HuH-7.5 (cell line): ENCODE measurements around the gene TGFB2.

Experiments
- DNase-seq: peaks from one replicate; pipeline ENCODE4 v3.0.0; 2011; ENCODE audit warnings: low spot score

The TGFB2 gene

DNA sequence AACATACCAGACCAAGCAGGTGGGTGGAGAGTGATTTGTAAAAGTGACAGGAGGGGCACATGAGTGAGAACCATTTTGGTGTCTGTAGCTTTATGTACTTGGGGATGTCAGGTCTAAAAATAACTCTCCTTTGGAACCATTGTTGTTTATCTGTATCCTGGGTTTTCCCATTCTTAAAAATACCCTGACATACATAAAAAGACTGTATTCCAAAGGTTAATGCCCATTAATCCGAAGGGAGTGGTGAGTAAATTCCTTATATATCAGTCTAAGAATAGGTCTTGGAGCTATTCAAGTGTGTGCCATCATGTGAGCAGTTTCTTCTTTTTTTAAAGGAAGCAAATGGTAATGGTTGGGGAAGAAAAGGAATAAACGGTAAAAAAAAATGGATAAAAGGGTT lies 117.5 kb downstream of the TGFB2 start:
- DNase-seq, result no peak

DNA sequence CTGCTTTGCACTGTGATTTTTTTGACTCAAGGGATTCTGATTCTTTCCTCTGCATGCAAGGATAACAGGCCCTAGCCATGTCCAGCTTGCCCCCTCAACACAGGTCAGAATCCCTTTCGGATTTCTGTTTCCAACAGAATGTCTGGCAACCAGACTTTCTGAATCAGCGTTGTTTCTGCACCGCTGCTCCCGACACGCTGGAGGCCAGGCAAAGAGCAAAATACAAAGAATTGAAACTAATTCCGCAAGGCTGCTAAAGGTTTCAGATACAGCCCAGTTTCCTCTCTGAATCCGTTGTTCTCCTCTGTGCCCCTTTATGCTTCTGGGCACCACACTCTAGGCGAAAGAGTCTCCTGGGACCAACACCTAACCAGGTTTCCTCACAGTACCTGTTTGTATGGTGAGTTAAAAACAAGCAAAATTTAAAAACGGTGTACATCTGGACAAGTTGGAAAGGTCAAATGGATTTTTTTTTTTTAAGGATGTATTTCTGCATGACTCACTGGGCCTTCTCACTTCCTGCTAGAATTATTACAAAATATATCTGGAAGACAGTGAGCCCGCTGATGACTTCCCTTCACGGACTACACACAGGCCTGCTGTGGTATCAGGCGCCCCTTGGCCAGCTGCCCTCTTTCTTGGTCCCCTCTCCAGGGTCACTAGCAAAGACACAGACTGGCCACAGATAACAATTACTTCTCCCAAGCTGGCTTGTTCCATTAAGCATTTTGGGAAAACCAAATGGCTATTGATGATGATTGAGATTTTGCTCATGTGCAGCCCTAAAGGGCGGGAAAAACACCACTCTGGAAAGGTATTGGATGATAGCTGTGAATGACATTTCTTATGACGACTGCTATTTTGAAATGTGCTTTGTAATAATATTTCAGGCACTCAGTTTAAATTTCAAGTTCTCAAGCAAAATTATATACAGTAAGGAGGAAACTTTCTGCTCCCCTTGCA lies 118.3 kb downstream of the TGFB2 start:
- DNase-seq, result no peak

DNA sequence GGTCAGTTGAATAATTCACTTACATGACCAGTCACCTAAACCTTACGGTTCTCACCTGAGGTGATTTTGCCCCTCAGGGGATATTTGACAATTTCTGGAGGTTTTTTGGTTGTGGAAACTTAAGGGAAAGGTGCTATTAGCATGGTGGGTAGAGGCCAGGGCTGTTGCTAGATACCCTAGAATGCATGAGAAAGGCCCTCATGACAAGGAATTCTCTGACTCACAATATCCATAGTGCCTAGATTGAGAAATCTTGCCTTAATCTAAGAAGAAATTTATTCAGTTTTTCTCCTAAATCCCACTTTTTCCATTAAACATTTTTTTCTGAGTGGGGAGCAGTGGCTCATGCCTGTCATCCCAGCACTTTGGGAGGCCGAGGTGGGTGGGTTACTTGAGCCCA lies 119.7 kb downstream of the TGFB2 start:
- DNase-seq, result no peak

DNA sequence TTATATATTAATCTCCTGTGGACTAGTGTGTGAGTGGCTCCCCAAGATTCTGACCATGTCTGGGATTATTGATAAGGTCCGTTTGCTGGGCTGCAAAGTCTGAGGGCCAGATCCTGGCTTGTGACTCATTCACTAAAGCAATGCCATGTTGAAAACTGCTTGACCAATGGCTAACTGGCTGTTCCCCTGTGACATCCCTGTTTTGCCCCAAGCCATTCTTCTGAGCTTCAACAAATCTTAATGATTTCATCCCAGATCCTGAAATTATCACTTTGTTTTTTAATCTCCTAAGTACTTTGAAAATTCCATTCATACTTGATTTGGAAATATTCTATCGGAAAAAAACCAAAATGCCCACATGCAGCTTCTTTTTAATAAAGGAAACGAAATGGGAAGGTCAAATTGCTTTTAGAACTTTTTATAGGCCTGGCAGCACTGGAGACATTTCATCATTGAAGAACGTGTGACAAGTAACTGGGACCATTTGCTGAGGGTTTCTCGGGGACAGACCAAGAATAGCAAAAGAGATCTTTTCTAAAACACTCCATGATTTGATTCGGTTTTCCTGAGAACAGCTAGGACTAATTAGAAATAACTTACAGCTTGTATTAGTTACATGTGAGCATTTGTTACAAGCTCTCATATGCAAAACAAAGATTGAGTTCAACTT lies 121.3 kb downstream of the TGFB2 start:
- no peak for DNase-seq

DNA sequence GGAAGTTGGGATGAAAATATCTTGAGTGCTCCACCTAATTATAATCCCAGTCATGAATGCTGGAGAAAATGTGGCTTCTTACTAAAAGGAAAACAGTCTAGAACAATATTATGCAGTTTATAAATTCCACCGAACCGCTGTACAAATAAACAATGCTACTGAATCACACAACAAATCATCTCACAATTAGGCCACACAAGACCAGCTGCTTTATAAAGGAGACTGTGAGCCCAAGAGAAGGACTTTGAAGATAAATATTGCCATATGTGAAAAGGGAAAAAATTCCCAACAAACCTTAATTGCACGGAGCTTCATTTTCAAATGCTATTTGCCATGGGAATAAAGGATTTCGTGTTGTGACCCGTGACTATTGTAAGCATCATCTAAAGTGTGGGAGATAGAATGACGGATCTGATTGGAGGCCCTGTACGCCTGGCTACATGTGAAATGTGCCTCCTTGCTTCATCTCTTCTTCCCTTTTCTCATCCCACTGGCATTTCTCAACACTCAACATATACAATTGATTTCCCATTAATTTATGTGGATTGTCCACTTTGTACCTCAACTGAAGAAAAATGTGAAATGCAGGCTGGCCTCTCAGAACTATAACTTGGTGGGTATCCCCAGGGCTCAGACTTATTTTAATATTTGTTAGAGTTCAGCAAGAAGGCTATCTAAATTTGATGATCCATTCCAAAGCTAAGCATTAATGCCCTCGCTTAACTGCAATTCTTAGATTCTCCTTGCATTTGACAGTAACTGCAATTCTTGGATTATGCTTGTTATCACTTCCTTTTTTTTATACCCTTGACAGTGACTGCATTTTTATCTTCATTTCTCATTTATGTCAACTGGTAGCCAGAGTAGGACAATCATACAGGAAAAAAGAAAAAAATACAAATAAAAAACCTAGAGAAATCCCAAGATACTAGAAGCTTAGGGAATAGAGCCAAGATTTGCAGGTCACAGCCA lies 122.3 kb downstream of the TGFB2 start:
- DNase-seq, result no peak

DNA sequence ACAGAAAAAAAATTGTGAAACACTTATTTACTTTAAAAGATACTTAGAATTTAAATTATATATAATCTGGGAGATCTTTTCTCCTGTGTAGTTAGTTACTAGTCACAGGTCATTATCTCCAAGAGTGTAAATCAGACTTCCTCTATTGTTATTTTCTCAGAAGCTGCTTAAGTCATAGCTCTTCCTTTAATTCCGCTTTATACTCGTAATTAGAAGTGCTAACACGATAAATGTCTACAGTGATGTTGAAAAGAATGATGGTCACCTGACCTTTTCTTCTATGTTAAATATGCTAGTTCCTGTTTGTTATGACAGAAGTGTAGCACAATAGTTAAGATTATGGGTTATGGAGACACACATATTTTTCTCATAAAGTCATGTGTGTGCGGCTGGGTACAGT lies 123.6 kb downstream of the TGFB2 start:
- DNase-seq, result no peak

DNA sequence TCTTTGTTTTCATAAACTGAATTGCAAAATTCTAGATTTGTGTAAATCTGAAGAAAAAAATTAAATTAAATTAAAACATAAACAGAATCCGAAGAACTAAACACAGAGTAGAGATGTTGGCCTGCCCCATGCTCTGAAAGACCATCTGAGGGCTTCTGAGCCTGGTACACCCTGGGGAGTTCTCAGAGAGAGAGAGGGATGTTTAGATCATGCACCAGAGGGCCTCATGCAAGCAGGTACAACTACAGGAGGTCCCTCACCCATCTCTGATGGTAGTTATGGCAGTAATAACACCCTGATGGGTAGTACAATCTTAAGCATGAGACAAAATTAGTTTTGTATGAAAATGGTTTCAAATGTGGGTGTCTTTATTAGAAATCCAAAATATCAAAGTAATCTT lies 127.7 kb downstream of the TGFB2 start:
- DNase-seq, result no peak

DNA sequence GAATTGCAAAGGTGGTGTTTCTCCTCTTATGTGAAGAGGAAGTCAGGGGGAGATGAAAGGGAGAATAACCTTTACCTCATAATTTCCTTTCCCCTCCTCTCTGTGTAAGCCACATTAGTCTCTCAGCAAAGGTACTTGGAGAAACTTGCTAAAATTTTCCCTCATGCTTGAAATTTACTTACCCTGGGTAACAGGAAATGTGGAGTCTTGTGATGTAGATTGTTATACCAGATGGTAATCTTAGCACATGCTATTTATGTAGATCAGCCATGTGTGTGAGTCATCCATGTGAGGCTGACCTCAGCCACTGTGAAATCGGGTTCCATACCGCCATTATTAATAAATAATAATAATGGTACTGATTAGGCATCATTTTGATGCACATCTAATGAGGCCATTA lies 128.4 kb downstream of the TGFB2 start:
- no peak for DNase-seq

DNA sequence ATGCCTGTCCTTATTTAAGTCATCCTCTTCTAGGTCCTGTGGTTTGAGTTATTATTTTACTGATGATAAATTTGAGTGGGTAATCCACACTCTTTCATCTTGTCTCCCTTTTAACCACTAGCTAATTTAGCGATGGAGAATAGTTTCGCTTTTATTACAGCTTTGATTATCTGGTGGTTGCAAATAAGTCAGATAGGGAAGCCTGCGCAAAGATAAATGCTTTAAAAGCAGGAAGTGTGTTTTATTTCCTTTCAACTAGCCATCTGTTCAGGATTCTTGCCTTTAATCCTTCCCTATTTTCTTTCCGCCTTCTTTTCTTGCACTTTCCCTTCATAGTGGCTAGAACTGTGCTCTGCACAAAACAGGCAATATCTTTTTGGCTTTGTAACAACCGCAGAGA lies 129.0 kb downstream of the TGFB2 start:
- no peak for DNase-seq

DNA sequence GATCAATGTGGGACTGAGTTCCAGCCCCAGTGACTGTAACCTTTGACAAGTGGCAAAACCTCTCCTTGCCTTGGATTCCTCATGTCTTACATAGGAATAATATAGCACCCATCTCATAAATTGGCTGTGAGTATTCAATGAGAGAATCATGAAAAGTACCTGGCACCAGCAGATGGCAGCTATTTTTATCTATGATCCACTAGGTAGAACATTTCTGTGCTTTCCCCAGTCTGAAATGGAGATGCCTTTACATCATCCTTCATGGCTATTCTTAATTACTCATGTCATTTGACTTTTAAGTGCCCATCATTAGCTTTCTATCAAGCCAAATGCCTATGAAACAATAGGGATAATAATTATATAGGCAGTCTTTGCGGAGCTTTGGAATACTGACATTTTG lies 130.1 kb downstream of the TGFB2 start:
- no peak for DNase-seq

DNA sequence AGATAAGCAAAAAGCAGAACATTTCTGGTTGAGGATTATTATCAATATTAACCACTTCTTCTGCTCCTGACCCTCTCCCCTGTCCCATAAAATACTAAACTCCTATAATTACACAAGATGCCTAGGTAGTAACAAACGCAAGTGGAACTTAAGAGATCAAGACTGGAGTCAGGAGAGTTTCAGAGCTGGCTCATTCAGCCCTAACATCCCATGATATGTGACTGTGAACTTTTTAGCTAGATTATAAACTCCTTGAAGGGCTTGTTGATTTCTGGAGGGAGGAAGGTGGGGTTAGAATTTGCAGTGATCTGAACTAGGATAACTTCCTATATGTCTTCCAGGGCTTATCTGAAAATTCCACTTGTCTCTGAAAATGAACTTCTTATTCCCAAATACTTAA lies 130.6 kb downstream of the TGFB2 start:
- no peak for DNase-seq

DNA sequence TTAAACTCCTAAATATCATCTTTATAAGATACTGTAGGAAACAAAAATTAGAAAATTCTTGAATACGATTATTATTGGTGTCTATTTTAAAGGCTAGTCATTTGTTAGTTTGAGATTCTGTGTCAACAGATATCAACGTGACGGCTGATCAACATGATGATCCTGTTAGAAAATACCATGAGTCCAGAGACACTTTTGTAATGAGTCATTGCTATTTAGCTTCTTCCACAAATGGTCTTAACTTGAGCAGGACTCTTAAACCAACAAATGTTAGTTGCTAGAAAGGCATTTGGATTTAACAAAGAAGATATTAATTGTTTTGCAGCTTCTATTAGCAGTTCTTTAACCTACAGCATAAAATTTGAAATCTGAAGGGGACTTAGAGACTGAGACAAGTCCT lies 131.2 kb downstream of the TGFB2 start:
- no peak for DNase-seq

DNA sequence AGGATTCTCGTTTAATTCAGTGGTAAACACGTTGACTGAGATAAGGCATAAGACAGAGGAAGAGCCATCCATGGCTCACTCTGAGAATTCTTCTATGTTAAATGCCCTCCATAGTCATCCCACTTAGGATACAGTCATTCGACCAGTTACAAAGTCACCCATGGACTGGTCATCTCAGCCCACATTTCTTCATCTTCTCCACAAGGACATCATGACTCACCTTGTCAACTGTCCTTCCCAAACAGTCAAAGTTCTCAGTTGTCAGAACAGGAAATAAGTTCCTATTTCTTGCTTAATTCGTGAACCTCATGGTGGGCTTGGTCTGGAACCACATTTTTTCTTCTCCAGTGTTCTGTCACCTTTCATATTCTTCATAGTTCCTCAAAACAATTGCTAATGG lies 133.2 kb downstream of the TGFB2 start:
- DNase-seq, result no peak

DNA sequence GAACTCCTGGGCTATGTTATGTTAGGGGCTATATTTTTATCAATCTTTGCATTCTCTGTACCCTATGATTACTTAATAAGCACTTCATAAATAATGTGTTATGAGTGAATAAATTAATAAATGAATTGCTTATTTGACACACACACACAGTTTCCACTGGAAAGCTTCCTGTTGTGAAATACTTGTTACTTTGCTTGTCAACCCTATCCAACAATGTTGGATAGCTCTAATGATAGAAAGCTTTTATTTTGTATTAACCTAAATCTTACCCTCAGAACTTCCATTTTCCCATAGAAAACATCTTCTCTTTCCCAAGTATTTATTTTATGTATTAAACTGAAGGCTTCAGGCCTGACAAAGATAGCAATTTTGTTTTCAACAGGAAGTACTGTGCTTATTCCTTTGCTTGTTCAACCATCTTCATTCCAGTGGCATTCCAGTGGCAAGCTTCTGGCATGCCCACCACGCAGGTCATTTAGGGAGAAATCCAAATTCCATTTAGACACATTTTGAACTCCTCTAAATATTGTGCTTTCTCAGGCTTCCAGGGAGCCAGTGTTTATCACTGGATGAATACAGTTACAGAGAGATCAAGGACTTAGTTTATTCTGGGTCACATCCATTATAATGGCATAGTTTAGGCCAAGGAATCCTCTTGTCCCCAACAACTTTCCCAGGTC lies 134.4 kb downstream of the TGFB2 start:
- no peak for DNase-seq

DNA sequence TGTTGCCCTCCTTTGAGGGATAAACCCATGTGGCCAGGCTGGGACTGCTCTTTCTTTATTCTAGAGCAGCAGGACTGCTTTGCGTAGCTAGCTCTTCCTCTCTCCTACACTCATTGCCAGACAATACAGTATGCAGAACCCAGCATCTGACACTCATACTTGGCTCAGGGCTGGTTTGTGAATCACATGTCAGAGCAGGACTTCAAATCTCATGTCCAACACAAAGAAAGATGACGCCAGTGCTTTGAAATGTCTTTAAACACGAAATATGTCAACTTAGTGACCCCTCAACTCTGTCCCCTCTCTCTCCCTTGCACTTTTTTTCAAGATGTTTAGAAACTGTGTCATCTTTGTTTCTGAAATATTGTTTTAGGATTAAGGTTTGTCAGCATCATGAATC lies 135.0 kb downstream of the TGFB2 start:
- no peak for DNase-seq

DNA sequence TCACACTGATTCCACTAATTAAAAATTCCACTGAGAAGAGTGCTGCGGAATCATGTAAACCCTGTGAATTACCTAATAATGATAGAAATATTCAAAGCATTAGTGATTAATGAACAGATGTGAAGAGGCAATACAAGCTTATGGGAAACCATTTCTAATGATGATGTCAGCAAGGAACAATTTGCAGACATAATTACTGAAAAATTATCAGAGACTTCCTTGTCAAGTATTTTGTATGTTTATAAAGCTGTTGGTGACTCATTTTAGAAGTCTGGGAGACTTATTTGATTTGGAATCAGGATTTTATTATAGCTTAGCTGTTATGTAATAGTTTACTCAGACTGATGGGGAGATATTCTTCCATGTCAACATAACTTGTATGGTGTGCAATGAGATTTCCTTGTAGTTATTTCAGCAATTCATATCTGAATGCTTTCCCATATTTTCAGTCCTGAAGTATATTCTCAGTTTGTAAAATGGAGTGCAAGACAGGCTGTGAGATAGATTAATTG lies 135.5 kb downstream of the TGFB2 start:
- peak; percentile 13 for DNase-seq

DNA sequence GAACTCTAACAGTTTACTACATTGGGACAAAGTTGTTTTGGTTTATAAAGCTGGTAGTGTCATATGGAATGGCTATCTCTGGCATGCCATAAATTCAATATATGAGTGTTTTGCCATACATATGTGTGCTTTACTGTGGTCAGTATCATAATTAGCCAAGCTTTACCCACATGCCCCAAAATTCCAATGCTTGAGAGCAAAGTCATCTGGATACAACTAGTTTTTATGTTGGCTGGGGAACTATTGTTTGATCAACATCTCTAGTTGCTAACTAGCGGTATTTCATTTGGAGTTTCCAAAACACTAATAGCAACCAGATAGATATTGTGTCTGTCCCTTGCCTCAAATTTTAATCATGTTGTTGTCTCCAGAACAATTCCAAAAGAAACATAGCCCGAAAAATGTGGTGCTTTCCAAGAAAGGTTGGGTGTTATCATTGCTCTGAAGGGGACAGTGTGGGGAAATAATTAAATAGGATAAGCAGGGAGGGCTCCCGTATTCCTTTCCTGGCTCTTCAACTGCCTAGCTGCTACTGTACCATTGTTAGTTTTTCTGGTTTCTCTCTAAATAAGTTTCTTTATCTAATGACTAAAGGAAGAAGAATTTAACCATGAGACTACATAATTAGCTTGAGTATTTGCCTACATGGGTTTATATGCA lies 136.1 kb downstream of the TGFB2 start:
- no peak for DNase-seq

DNA sequence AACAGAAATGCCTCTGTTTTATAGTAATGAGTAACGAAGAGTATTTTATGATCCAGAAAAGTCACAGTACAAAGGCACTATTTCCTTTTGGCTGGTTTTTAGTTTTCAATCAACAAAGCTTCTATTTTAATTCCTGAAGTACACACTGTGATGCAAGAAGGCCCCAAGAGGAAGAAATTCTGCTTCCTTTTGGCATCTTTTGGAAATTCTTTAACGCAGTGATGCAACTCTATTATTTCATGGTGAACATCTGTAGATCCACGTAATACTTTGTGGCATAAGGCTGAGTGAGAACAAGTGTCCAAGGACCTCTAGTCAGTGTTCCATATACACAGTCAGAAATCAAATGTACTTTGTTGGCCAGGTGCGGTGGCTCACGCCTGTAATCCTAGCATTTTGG lies 137.5 kb downstream of the TGFB2 start:
- no peak for DNase-seq

DNA sequence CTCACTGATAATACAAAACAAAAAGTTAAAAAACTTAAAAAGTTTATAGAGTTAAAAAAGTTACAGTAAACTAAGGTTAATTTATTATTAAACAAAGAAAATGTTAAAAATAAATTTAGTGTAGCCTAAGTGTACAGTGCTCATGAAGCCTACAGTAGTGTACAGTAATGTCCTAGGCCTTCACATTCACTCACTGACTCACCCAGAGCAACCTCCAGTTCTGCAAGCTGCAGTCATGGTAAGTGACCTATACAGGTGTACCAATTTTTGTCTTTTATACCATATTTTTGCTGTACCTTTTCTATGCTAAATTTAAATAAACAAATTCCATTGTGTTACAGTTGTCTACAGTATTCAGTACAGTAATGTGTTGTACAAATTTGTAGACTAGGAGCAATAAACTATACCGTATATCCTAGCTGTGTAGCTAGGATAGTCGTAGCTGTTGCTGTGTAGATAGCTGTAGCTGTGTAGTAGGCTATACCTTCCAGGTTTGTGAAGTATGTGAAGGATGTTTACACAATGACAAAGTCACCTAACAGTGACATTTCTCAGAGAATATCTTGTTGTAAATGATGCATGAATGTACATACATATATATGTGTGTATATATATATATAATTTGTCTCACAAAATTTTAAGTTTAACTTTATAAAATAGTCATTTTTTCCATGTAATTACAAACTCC lies 140.2 kb downstream of the TGFB2 start:
- DNase-seq, result no peak

DNA sequence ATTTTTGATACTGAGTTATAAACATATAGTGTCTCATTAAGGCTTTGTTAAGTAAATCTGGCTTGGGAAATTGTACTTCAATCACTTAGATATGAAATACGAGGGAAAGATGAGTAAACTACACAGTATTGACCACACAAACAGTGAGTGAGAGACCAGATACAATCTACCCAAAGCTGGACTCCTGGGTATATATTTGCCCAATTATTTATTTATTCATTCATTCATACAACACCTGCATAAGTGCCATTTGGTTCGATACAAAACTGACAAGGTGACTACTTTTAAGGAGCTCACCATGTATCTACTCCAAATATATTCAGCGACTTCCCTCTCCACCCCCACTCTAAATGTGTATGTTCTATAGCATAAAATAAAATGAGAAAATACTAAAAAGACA lies 143.4 kb downstream of the TGFB2 start:
- DNase-seq, result no peak
